GM12878 (cell line): Measurements from ENCODE around the gene FAM117B. TPM values are rescaled to one million over a fixed set of nuclear protein-coding genes. Genes with fewer than 3 reads are reported as not detected.
A peak's percentile ranks its signal among the peaks of the same experiment; 100 is the strongest.

ENCODE experiments used
- ATAC-seq: fragments of 200-7000 bp; cut with Tn5 transposase; 3 replicates; pipeline ENCODE4 v1.9.1; 2020; ENCODE audit warnings: mild to moderate bottlenecking, moderate library complexity
- BruUV-seq: library from RNA; stranded (reverse); fragments of 400-500 nt; replicated peaks from 2 replicates; lab custom pipeline; 2021; lab: Mats Ljungman, UMichigan
- CTCF ChIA-PET: fragments of 300-600 bp; sonication (Branson Sonifier 250); formaldehyde crosslinking; extraction: SDS; loops from one replicate; lab custom pipeline; 2021; ENCODE audit warnings: inconsistent platforms; lab: Yijun Ruan, JAX
- POLR2A ChIA-PET: fragments of 350-600 bp; formaldehyde crosslinking; extraction: SDS; loops from one replicate; lab custom pipeline; 2021; ENCODE audit warnings: inconsistent platforms; lab: Charles Lee
- RAD21 ChIA-PET: fragments of 300-600 bp; sonication (Branson Sonifier 250); formaldehyde crosslinking; loops from one replicate; lab custom pipeline; 2023; ENCODE audit warnings: antibody characterized with exemption; ENCODE audit not compliant: unreplicated experiment; lab: Charles Lee
- SMC1A ChIA-PET: fragments of 300-600 bp; sonication (Branson Sonifier 250); formaldehyde crosslinking; loops from one replicate; lab custom pipeline; 2023; ENCODE audit not compliant: unreplicated experiment, uncharacterized antibody; lab: Charles Lee
- DNase-seq: peaks from one replicate; pipeline ENCODE4 v3.0.0-alpha.2; 2011; ENCODE audit warnings: low read depth, low spot score
- FAIRE-seq: peaks from 3 replicates; lab custom pipeline; 2011; peaks lifted over from hg19 to GRCh38; lab: Jason Lieb, UNC
- H2AFZ ChIP-seq: 2 replicates; pipeline ENCODE4 v1.6.0; 2011; ENCODE audit warnings: low read depth, low read length, control low read depth; ENCODE audit not compliant: control insufficient read depth
- H3K27ac ChIP-seq: 2 replicates; pipeline ENCODE4 v1.5.1; 2011; ENCODE audit warnings: control low read depth; ENCODE audit not compliant: control insufficient read depth, insufficient read depth
- H3K27me3 ChIP-seq, 2 experiments: replicated peaks in 1 of 2; 2 replicates each; pipeline versions ENCODE4 v1.6.0 to v1.6.1; 2011; ENCODE audit warnings: low read length in 1 of 2; ENCODE audit not compliant: control insufficient read depth in 2 of 2, insufficient read depth in 2 of 2
- H3K36me3 ChIP-seq, 2 experiments: 2 replicates each; pipeline ENCODE4 v1.5.1; 2011; ENCODE audit warnings: low read length in 1 of 2; ENCODE audit not compliant: control insufficient read depth in 2 of 2, insufficient read depth in 2 of 2
- H3K4me1 ChIP-seq: 2 replicates; pipeline ENCODE4 v1.6.1; 2011; ENCODE audit warnings: mild to moderate bottlenecking, low read length, moderate library complexity, mixed read lengths; ENCODE audit not compliant: control insufficient read depth, insufficient read depth
- H3K4me2 ChIP-seq: 2 replicates; pipeline ENCODE4 v1.6.0; 2011; ENCODE audit warnings: control low read depth; ENCODE audit not compliant: control insufficient read depth, insufficient read depth
- H3K4me3 ChIP-seq: fragments of 200-600 bp; sonication (generic); 2 replicates; pipeline ENCODE4 v1.5.1; 2016
- H3K79me2 ChIP-seq: 2 replicates; pipeline ENCODE4 v1.6.0; 2011; ENCODE audit warnings: low read length; ENCODE audit not compliant: control insufficient read depth, insufficient read depth
- H3K9ac ChIP-seq: 2 replicates; pipeline ENCODE4 v1.8.0; 2011; ENCODE audit warnings: low read length, control low read depth, mixed read lengths; ENCODE audit not compliant: control insufficient read depth, insufficient read depth
- H3K9me3 ChIP-seq: replicated peaks from 3 replicates; pipeline ENCODE4 v1.5.1; 2011; ENCODE audit warnings: mild to moderate bottlenecking, low read length; ENCODE audit not compliant: control insufficient read depth, insufficient read depth
- H4K20me1 ChIP-seq: 2 replicates; pipeline ENCODE4 v1.6.0; 2011; ENCODE audit not compliant: control insufficient read depth, insufficient read depth
- BMI1 ChIP-seq: fragments of 450-650 bp; IDR thresholded peaks from 2 replicates; pipeline ENCODE4 v1.6.1; 2016; ENCODE audit warnings: mild to moderate bottlenecking, moderate library complexity, borderline replicate concordance
- FOS ChIP-seq: IDR thresholded peaks from 3 replicates; pipeline ENCODE4 v1.6.1; 2011; ENCODE audit warnings: borderline replicate concordance; ENCODE audit not compliant: insufficient read length; ENCODE audit errors: extremely low read depth
- FOXK2 ChIP-seq: fragments of 450-650 bp; IDR thresholded peaks from 2 replicates; pipeline ENCODE4 v1.6.1; 2017; ENCODE audit warnings: mild to moderate bottlenecking, moderate library complexity
- GATAD2B ChIP-seq: fragments of 450-650 bp; conservative IDR thresholded peaks from 2 replicates; pipeline ENCODE4 v1.6.1; 2017; ENCODE audit warnings: low read depth, mild to moderate bottlenecking, moderate library complexity
- MTA2 ChIP-seq: fragments of 450-650 bp; IDR thresholded peaks from 2 replicates; pipeline ENCODE4 v1.6.1; 2016; ENCODE audit warnings: low read depth, mild to moderate bottlenecking, moderate library complexity
- MYC ChIP-seq: IDR thresholded peaks from 2 replicates; pipeline ENCODE4 v1.6.1; 2011; ENCODE audit warnings: mild to moderate bottlenecking, low read length, moderate library complexity, inconsistent platforms; ENCODE audit not compliant: insufficient read depth, insufficient replicate concordance, insufficient read length, severe bottlenecking
- NFIC ChIP-seq: IDR thresholded peaks from 2 replicates; pipeline ENCODE4 v1.6.1; 2012; ENCODE audit warnings: low read depth, mild to moderate bottlenecking, inconsistent platforms, low read length, moderate library complexity
- NFYA ChIP-seq: IDR thresholded peaks from 2 replicates; pipeline ENCODE4 v1.6.1; 2011; ENCODE audit warnings: low read depth, mild to moderate bottlenecking, low read length, improper control_type of control experiment, borderline replicate concordance
- PML ChIP-seq: IDR thresholded peaks from 2 replicates; pipeline ENCODE4 v1.6.1; 2012; ENCODE audit warnings: low read length, inconsistent platforms
- POLR2AphosphoS5 ChIP-seq: IDR thresholded peaks from 2 replicates; pipeline ENCODE4 v1.6.1; 2011; ENCODE audit warnings: mild to moderate bottlenecking, low read length, inconsistent platforms
- RAD21 ChIP-seq: IDR thresholded peaks from 2 replicates; pipeline ENCODE4 v1.6.1; 2011; ENCODE audit warnings: mild to moderate bottlenecking, low read depth, low read length, moderate library complexity; ENCODE audit not compliant: insufficient read depth
- RBBP5 ChIP-seq: fragments of 200-600 bp; sonication (generic); conservative IDR thresholded peaks from 2 replicates; pipeline ENCODE4 v1.6.1; 2016
- SIX5 ChIP-seq: IDR thresholded peaks from 2 replicates; pipeline ENCODE4 v1.6.1; 2011; ENCODE audit warnings: mild to moderate bottlenecking, low read depth, low read length, moderate library complexity; ENCODE audit not compliant: severe bottlenecking
- SMARCA5 ChIP-seq: fragments of 450-650 bp; IDR thresholded peaks from 2 replicates; pipeline ENCODE4 v1.6.1; 2017; ENCODE audit warnings: mild to moderate bottlenecking
- SREBF1 ChIP-seq: IDR thresholded peaks from 2 replicates; pipeline ENCODE4 v1.6.1; 2012; ENCODE audit warnings: mild to moderate bottlenecking, low read length
- ZBTB11 ChIP-seq: fragments of 450-650 bp; formaldehyde crosslinking; IDR thresholded peaks from 2 replicates; pipeline ENCODE4 v1.5.0; 2022; ENCODE audit warnings: mild to moderate bottlenecking, missing genetic modification characterization
- ZNF207 ChIP-seq: fragments of 450-650 bp; IDR thresholded peaks from 2 replicates; pipeline ENCODE4 v1.6.1; 2014; ENCODE audit warnings: antibody characterized with exemption, mild to moderate bottlenecking, borderline replicate concordance
- ZNF217 ChIP-seq: fragments of 450-650 bp; IDR thresholded peaks from 2 replicates; pipeline ENCODE4 v1.6.1; 2017; ENCODE audit warnings: antibody characterized with exemption, mild to moderate bottlenecking
- WGBS: methylation state at CpG from one replicate; pipeline ENCODE4 v1.1.6; 2016; ENCODE audit warnings: low lambda C conversion rate; ENCODE audit not compliant: insufficient replicate concordance, insufficient coverage; ENCODE audit errors: missing lambda C conversion rate; 5-methylcytosine and 5-hydroxymethylcytosine counted together
- in situ Hi-C: fragments of 300-500 bp; cut with MboI; formaldehyde crosslinking; loops from 9 replicates; pipeline ENCODE4 v1.14.3; 2018; ENCODE audit warnings: mixed read lengths
- intact Hi-C: fragments of 100-400 bp; cut with micrococcal nuclease; formaldehyde crosslinking; loops from one replicate; pipeline ENCODE4 v1.14.2; 2022; ENCODE audit not compliant: unreplicated experiment
- polyA plus RNA-seq, 11 experiments: library from polyadenylated mRNA; depleted of rRNA in 4 of 11; unstranded in 6 of 11; stranded (reverse) in 5 of 11; fragments of >200 nt; fragmentation: Nextera tagmentation in 4 of 11; fragmentation: Illumina TruSeq in 1 of 11; extraction: Ambion mirVana in 4 of 11; extraction: Trizol in 1 of 11; gene quantifications; 1 replicate in 1 of 11; 2 replicates in 10 of 11; pipeline versions ENCODE4 v1.2.1 to v1.2.3, GENCODE V29; 2011 to 2016; ENCODE audit warnings: inconsistent platforms in 2 of 11, missing spikeins in 2 of 11, low read depth in 1 of 11
- total RNA-seq, 4 experiments: library from RNA; depleted of rRNA in 3 of 4; stranded (reverse); fragments of >200 nt in 3 of 4; fragmentation: Illumina TruSeq in 1 of 4; extraction: Trizol in 1 of 4; gene quantifications; 2 replicates each; pipeline versions ENCODE4 v1.2.1 to v1.2.3, GENCODE V29; 2013 to 2021
- TF ChIP-seq, protein P1 (sequence below): IDR thresholded peaks from 2 replicates; pipeline ENCODE4 v1.6.1; 2011; ENCODE audit warnings: borderline replicate concordance, low read depth, mild to moderate bottlenecking, moderate library complexity, mixed read lengths, low read length; ENCODE audit not compliant: insufficient read depth; ENCODE audit errors: extremely low read length

FAM117B gene
- total and polyA plus RNA-seq, 10 of the 15 experiments (the other 5 are each of a cell fraction or from before 2014, with no cell fraction given) = 1.6 to 7.6 (median 4.2) TPM

DNA sequence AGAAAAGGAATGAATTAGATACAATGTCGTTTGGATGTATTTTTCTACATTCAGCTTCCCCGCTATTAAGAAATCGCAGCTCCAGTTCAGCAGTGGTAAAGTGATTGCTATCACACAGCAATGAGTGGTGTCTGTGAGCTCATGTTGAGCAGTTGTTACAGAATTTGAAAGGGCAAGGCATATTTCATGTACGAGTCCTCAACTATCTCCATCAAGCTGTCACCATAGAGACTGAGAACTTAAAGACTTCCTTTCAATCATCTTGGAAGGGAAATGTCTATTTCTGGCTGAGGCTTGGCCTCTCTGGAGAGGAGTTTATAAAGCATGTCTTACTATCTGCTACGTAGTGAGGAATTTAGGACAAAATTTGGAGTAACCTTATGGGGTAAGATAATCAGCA is 24.4 kb upstream of the FAM117B start:
- FAIRE-seq (peak; percentile 56), ATAC-seq (no peak), DNase-seq (no peak)
- Histone ChIP-seq H3K79me2 (no peaks in the 10 kb centered on the region), H3K27ac (peak overlapping the region; percentile 64; the same call in 1 of the 2 replicates), H2AFZ (peak overlapping the region; percentile 21; the same call in 1 of the 2 replicates), H3K4me2 (peak overlapping the region; percentile 56; the same call in 1 of the 2 replicates), H3K9ac (no peak overlapping the region), H3K4me3 (no peak overlapping the region), H3K36me3 (no peaks in the 10 kb centered on the region), H3K9me3 (no peaks in the 10 kb centered on the region), H3K4me1 (peaks cover 30% of the 10 kb centered on the region), H4K20me1 (no peaks in the 10 kb centered on the region), H3K27me3 (no peaks in the 10 kb centered on the region)
- RAD21 ChIA-PET = interaction anchor here (1.0 to 1.8 kb wide), 6 partner anchors 8 to 25 kb away, joined by 3 to 16 read pairs (median 4); partner anchors contain the start of gene FAM117B
- SMC1A ChIA-PET = interaction anchor here (0.6 to 2.4 kb wide), 15 partner anchors 8 to 259 kb away, joined by 3 to 21 read pairs (median 4); partner anchors contain the start of gene FAM117B
- POLR2A ChIA-PET = interaction anchor here (1.0 to 3.2 kb wide), 5 partner anchors 18 to 60 kb away, joined by 3 to 18 read pairs (median 4); partner anchors contain the start of gene FAM117B
- CTCF ChIA-PET = interaction anchor here (0.8 to 2.6 kb wide), 6 partner anchors 12 to 90 kb away, joined by 3 to 21 read pairs (median 5); partner anchors contain the start of gene FAM117B
- 74% methylated on average over 5 of the region's 5 CpGs for WGBS
- intact Hi-C loops = no loop called here
- BruUV-seq = no TSS peak
- in situ Hi-C loops = no loop called here
- TF ChIP-seq ZNF207 = no peak
- no peak for TF ChIP-seq BMI1
- TF ChIP-seq NFIC = no peak
- no peak for TF ChIP-seq SMARCA5
- no peak for TF ChIP-seq FOS
- no peak for TF ChIP-seq RBBP5
- no peak for TF ChIP-seq MTA2
- TF ChIP-seq ZBTB11 (CRISPR knock-in tag) = no peak
- no peak for TF ChIP-seq MYC
- TF ChIP-seq GATAD2B = no peak
- no peak for TF ChIP-seq PML
- no peak for TF ChIP-seq POLR2AphosphoS5
- no peak for TF ChIP-seq NFYA
- TF ChIP-seq, protein P1, sequence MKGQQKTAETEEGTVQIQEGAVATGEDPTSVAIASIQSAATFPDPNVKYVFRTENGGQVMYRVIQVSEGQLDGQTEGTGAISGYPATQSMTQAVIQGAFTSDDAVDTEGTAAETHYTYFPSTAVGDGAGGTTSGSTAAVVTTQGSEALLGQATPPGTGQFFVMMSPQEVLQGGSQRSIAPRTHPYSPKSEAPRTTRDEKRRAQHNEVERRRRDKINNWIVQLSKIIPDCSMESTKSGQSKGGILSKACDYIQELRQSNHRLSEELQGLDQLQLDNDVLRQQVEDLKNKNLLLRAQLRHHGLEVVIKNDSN = no peak
- TF ChIP-seq SREBF1 = no peak
- no peak for TF ChIP-seq RAD21
- no peak for TF ChIP-seq SIX5
- TF ChIP-seq ZNF217 = no peak
- TF ChIP-seq FOXK2 = no peak
